HG02759 (cell line): Measurements from ENCODE around the gene SCRN1.
A peak's percentile ranks its signal among the peaks of the same experiment; 100 is the strongest.
"Not testable (repeated sequence)": the region's sequence is repeated elsewhere in the genome, so short reads cannot be mapped to it uniquely, and the experiment has no call there.

Experiments
- ATAC-seq: cut with Tn5 transposase; IDR thresholded peaks from one replicate; pipeline ENCODE4 v1.9.1; 2021; ENCODE audit warnings: mild to moderate bottlenecking, moderate library complexity; ENCODE audit not compliant: unreplicated experiment

Gene SCRN1

GRCh38 chr7:29970158-29970557 is 19.4 kb downstream of the SCRN1 start:
- no peak for ATAC-seq

- no peak for ATAC-seq
These were observed 19.9 kb downstream of the SCRN1 start for GRCh38 chr7:29969738-29970137.

GRCh38 chr7:29968683-29969395 is 20.8 kb downstream of the SCRN1 start:
- ATAC-seq, result no peak

- no peak for ATAC-seq
These were observed 24.6 kb downstream of the SCRN1 start for GRCh38 chr7:29965030-29965429.

GRCh38 chr7:29962035-29962434 is 27.6 kb downstream of the SCRN1 start:
- no peak for ATAC-seq

GRCh38 chr7:29961611-29962010 is 28.0 kb downstream of the SCRN1 start:
- ATAC-seq, result not testable (repeated sequence)

- ATAC-seq, result no peak
These were observed 30.8 kb downstream of the SCRN1 start for GRCh38 chr7:29958667-29959358.

GRCh38 chr7:29957521-29958310 is 31.9 kb downstream of the SCRN1 start:
- no peak for ATAC-seq

- ATAC-seq, result peak; percentile 21
These were observed 33.1 kb downstream of the SCRN1 start for GRCh38 chr7:29956487-29956836.

- ATAC-seq, result peak; percentile 85
These were observed 33.7 kb downstream of the SCRN1 start for GRCh38 chr7:29955799-29956486.

GRCh38 chr7:29955075-29955792 is 34.4 kb downstream of the SCRN1 start:
- ATAC-seq, result no peak

GRCh38 chr7:29953726-29954347 is 35.8 kb downstream of the SCRN1 start:
- no peak for ATAC-seq

GRCh38 chr7:29951206-29951605 is 38.4 kb downstream of the SCRN1 start:
- ATAC-seq, result no peak

GRCh38 chr7:29950480-29950879 is 39.1 kb downstream of the SCRN1 start:
- no peak for ATAC-seq

GRCh38 chr7:29948587-29948986 is 41.0 kb downstream of the SCRN1 start:
- no peak for ATAC-seq

- ATAC-seq, result no peak
These were observed 43.0 kb downstream of the SCRN1 start for GRCh38 chr7:29946428-29947186.

- ATAC-seq, result no peak
These were observed 44.3 kb downstream of the SCRN1 start for GRCh38 chr7:29945259-29945809.

- ATAC-seq, result no peak
These were observed 49.4 kb downstream of the SCRN1 start for GRCh38 chr7:29940199-29940598.

GRCh38 chr7:29937132-29937531 is 52.5 kb downstream of the SCRN1 start:
- no peak for ATAC-seq
